ENCODE measurements around the gene SNAP47.

DNA sequence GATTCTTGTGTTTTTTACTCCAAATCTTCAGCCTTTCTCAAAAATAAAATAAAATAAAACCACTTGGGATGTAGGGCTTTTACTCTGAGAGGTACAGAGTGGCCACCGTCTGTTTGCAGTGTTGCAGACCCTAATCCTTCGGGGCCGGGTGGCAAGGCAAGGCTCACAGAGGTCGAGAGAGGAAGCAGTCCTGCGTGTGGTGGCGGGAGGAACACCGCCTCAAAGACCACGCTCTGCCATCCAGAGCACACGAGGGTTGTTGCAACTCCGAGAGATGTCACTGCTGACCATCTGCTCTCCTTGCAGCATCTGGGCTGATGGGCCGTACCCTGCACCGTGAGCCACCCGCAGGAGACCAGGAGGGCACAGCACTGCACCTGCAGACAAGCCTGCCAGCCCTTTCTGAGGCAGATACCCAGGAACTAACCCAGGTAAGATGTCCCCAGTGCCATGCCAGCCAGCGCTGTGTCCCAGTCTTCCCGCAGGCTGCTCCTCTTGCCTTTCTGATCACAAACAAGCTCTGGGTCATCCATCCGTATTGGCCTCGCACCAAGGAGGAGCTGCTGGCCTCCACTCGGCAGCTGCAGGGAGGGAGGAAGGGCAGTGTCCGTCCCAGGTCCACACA is 31.5 kb downstream of the SNAP47 start:
- TF ChIP-seq POLR2AphosphoS5 (IDR thresholded peaks at IDR 0.05) = no peak
- TF ChIP-seq EP300 (IDR thresholded peaks at IDR 0.05) = no peak
- no peak for TF ChIP-seq CTCF (IDR thresholded peaks at IDR 0.05)
